GM08714 (cell line): ENCODE data around the gene LCN1.

Source experiments
- H3K4me3 ChIP-seq: fragments of 200-500 bp; sonication (Bioruptor generic); 2 replicates; pipeline ENCODE4 v1.5.1; 2014; ENCODE audit warnings: mild to moderate bottlenecking, low read length, inconsistent platforms
- ZNF274 ChIP-seq: IDR thresholded peaks from 2 replicates; pipeline ENCODE4 v1.6.1; 2012; ENCODE audit warnings: mild to moderate bottlenecking, low read depth, low read length

The LCN1 gene

DNA sequence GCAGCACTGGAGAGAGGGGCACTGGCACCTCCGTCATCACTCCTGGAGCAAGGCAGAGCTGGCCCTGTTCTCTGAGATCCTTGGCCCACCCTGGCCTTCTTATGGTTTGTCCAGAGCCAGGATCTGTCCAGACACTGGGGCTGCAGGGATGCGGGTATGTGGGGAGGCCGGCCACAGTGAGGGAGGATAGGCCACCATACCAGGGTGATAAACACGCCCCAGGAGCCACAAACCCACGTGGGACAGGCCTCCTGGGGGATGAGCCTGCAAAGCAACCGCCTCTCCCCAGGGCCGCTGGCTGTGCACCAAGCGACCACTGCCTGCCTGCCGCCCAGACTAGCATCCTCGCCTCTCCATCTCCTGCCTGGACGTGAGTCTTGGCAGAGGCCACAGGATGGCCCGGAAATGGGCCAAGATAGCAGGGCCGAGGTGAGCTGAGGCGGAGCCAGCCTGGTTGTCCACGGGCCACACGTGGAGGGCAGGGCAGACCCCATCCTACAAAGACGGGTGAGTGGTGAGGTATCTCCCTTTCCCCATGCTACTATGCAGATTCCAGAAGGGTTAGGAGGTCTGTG, 29.2 kb downstream of the LCN1 start:
- no peak for TF ChIP-seq ZNF274
- H3K4me3 ChIP-seq, result no peak overlapping the region

DNA sequence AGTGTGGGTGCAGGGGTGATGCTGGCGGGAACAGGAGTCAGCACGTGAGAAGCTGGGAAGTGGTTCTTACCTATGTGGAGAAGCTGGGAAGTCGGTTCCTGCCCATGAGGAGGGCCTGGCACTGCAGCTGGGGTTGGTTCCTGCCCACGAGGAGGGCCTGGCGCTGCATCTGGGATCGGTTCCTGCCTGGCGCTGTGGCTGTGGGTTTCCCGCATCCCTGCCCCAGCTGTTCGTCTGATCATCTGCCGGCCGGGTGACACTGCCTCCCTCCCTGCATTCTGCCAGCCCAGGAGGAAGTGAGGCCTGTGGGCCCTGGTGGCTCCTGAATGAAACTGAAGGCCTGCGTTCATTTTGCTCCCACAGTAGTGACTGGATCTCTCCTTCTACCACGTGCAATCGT, 29.8 kb downstream of the LCN1 start:
- H3K4me3 ChIP-seq, result no peak overlapping the region
- TF ChIP-seq ZNF274, result no peak

DNA sequence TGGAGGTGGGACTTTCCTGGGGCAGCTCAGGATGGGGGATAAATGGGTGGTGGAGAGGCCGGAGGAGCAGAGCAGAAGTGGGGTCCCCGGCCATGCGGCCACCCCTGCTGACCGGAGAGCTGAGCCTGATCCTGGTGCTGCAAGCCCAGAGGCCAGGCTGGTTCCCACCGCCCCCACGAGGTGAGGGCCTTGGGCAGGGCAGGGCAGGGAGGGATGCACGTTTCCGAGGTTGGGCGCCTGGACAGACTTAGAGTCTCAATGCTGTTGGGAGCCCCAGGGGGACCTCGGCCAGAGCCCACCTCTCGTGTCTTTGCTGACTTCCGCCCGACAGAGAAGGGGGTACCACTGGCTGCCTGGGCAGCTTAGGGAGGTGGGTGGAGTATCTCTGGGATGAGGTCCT, 30.2 kb downstream of the LCN1 start:
- TF ChIP-seq ZNF274, result no peak
- no peak overlapping the region for H3K4me3 ChIP-seq

DNA sequence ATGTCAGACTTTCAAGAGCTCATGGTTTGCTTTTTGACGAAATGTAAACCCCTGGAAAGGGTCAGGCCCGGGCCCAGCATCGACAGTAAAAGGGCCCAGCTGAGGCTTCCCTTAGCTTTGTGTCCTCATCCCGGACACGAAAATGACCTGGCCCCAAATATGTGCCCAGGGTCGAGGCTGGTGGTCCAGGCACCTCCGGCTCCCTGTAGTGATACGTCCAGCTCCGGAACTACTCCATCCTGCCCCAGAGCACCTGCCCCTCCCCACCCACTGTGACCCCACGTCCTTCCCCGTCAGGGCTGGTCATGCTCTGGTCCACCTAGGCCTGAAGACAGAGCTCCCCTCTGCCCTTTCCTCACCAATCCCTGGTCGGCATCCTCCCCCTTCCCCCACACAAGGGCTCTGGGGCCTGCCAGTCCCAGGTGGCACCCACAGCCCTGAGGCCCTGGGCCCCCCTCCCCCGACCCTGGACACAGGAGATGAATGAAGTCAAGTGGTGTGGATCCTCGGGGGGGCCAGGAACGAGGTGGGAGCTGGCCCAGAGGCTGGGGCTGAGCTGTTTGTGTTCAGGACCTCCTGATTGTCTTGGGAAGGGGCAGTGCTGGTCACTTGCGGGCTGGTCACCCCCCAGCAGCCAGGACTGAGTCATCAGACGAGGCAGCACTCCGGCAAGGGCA, 30.9 kb downstream of the LCN1 start:
- no peak overlapping the region for H3K4me3 ChIP-seq
- TF ChIP-seq ZNF274, result no peak

DNA sequence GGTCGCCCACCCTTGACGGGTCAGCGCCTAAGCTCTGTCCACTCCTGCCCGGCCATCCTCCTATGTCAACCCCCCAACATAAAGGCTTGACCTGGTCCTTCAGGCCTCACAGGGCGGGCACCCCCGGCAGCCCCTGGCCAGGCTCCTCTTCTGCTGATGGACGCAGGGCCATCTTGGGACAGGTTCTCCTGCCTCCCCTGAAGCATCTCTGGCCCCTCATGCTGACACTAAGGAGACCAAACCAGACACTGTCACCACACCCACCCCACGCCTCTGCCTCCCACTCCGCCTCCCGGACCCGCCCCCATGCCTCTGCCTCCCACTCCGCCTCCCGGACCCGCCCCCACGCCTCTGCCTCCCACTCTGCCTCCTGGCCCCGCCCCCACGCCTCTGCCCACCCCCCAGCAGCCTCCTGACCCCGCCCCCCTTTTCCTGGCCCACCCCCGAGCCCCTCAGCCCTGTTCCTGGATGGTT, 31.5 kb downstream of the LCN1 start:
- no peak for TF ChIP-seq ZNF274
- H3K4me3 ChIP-seq, result no peak overlapping the region

DNA sequence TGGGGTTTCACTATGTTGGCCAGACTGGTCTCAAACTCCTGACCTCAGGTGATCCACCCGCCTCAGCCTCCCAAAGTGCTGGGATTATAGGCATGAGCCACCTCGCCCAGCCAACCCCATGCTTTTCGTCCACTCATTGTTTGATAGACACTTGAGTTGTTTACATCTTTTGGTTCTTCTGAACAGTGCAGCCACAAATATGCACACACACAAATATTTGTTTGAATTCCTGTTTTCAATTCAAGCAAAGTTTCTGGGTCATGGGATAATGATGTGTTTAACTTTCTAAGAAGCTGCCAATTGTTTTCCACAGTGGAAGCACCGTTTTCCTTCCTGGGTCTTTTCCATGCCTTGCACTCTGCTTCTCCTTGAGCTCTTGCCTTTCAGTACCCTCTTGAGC, 33.5 kb downstream of the LCN1 start:
- no peak for TF ChIP-seq ZNF274
- H3K4me3 ChIP-seq, result no peak overlapping the region

DNA sequence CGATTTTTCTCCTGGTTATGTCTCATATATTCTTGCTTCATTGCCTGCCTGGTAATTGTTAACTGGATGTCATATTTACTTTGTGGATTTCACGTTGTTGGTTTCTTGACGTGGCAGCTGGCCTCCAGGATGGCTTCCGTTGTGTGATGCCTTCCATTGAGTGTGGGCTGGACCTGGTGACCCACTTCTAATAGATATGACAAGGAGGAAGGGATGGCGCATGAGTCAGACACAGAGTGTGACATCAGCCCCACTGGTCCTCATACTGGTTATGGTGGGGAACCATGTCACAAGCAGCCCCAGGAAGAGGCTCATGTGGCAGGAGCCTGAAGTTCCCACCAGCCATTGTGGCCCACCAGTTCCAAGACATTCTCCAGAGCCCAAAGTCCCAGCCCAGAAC, 34.0 kb downstream of the LCN1 start:
- TF ChIP-seq ZNF274, result no peak
- no peak overlapping the region for H3K4me3 ChIP-seq

DNA sequence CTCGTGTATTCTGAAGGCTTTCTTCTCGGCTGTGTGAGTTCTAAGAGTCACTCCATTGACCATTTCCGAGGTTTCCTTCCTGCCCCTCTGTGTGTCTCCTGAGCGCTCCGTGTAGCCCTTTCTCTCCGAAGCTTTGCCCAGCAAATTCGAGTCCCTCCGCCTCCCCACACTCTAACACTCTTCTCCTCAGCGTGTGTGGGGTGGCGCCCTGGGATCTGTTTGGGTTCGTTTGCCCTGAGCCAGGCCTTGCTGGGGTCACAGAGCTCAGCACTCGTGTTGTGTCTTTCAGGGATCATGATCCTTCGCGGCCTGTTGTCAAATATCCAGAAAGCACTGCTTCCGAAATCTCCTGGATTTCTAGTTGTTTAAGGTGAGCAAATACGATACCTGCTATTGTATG, 34.7 kb downstream of the LCN1 start:
- TF ChIP-seq ZNF274, result no peak

DNA sequence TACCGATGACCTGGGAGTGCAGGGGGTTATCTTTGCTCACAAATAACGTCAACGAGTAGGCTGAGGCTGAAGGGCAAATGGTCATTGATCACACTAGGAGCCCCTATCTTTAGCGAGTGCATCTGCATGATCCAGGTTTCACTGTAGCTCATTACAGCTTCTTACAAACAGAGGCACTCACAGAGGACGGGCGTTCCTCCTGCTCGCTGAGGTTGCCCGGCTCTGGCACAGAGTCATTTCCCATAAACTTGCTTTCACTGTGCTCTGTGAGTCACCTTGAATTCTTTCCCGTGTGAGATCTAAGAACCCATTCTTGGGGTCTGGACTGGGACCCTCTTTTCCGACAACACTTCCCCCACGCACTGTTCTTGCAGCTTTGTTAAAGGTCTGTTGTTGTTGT, 38.4 kb downstream of the LCN1 start:
- no peak overlapping the region for H3K4me3 ChIP-seq

More for the DNA sequence above, 34.7 kb downstream of the LCN1 start:
- H3K4me3 ChIP-seq, result no peak overlapping the region

DNA sequence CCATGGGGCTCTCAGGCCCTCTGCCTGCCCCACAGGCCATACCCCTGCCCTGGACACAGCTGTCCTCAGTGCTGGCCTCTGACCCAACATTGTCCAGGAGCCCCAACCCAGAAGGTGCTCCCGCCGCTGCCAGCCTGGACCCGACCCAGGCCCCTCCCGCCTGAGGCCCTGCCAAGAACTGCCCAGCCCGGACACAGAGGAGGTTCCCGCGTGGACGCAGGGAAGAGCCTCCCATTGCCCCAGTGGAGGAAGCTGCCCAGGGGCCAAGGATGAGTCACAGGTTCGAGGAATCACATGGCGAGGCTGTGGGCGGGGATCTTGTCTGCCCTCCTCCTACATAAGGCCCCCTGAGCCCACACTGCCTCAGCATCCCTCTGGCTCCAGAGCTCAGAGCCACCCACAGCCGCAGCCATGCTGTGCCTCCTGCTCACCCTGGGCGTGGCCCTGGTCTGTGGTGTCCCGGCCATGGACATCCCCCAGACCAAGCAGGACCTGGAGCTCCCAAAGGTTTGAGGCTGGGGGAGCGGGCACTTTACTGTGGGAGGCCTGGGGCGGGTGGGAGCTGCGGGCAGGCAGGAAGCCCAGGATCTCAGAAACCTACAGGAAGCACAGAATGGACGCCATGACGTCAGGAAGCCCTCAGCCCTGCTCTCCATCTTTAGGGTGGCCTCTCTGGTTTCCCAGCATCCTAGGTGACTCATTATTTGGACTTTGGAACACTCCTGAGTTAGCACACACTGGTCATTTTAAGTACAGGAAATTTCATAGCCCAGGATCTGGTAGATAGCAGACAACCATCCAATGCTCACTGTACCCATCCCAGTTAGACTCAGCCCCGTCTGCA, 40.4 kb downstream of the LCN1 start, which contains the start of gene PAEP:
PAEP (plus strand) TSS at position 366 of the 844 bp plus-strand sequence.
- no peak within 1 kb of the TSS for H3K4me3 ChIP-seq
- TF ChIP-seq ZNF274, result no peak

More for the DNA sequence above, 38.4 kb downstream of the LCN1 start:
- no peak for TF ChIP-seq ZNF274

DNA sequence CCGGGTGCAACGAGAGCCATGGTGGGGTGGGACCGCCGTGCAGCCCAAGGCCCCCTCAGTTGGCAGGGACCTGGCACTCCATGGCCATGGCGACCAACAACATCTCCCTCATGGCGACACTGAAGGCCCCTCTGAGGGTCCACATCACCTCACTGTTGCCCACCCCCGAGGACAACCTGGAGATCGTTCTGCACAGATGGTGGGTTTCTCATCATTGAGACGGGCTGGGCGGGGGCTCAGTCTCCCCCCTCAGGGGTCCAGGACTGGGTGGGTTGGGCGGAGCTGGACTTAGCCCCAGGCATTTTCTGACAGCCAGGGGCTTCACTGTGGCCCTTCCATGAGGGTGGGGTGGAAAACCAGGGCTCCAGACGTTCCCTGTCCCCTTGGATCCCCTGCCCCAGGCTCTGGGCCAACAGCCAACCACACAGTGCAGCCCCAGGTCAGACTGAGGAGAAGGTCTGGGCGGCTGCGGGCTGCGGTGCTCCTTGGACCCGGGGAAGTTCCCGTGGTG, 41.0 kb downstream of the LCN1 start:
- no peak for TF ChIP-seq ZNF274
- H3K4me3 ChIP-seq, result no peak overlapping the region

DNA sequence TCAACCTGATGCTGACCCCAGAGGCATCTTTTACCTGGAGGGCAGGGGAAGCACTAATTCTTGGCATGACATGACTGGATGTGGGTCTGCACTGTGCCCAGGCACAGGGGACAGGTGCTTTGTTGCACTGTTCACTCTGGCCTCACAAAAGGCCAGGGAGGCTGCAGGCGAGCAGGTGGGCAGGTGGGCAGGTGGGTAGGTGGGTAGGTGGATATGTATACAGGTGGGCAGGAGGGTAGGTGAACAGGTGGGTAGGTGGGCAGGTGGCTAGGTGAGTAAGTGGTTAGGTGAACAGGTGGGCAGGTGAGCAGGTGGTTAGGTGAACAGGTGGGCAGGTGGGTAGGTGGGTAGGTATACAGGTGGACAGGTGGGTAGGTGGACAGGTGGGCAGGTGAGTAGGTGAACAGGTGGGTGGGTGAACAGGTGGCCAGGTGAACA, 41.8 kb downstream of the LCN1 start:
- H3K4me3 ChIP-seq, result no peak overlapping the region

DNA sequence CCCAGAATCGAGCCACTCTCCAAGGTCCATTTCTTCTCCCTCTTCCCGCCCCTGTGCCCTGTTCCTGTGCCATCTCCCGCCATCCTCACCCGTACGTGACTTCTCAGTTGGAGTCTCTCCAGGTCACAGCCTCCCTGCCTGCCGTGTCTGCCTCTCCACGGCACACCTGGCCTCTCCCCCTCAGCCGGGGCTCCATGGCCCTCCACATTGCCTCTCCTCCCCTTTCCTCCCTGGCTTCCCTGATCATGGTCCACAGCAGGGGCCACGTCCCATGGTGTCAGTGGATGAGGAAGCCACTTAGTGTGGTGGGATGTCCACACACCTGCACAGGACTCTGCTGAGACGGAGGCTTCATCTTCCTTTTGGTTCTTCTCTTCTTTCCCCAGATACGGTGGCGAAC, 42.6 kb downstream of the LCN1 start:
- TF ChIP-seq ZNF274, result no peak
- no peak overlapping the region for H3K4me3 ChIP-seq

More for the DNA sequence above, 41.8 kb downstream of the LCN1 start:
- no peak for TF ChIP-seq ZNF274

DNA sequence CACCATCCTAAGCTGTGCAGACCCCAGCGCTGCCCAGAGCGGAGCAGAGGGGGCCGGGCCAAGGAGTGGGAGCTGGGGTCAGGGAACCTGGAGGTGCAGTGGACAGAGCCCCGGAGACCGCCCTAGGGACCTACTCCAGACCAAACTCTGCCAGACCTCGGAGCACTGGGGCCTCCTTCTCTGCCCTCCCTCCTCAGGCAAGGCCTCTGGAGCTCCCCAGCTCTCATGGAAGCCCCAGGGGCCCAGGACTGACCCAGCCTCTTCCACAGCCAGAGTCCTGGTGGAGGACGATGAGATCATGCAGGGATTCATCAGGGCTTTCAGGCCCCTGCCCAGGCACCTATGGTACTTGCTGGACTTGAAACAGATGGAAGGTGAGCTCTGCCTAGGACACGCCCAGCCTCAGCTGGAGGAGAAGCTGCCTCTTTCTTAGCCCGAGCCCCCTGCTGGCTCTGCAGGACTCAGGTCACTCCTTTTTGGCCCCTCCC, 43.9 kb downstream of the LCN1 start:
- no peak for TF ChIP-seq ZNF274
- no peak overlapping the region for H3K4me3 ChIP-seq
